LoVo (cell line): Measurements from ENCODE around the gene LRCH1.
A peak's percentile ranks its signal among the peaks of the same experiment; 100 is the strongest.

Experiments
- DNase-seq: peaks from one replicate; pipeline ENCODE4 v3.0.0-alpha.2; 2016; ENCODE audit warnings: low spot score

LRCH1 gene

GRCh38 chr13:46593398-46593797 lies 40.4 kb downstream of the LRCH1 start:
- DNase-seq = no peak

- DNase-seq = no peak
These were observed 41.6 kb downstream of the LRCH1 start for GRCh38 chr13:46594374-46595078.

- no peak for DNase-seq
These were observed 42.3 kb downstream of the LRCH1 start for GRCh38 chr13:46595136-46595884.

- no peak for DNase-seq
These were observed 42.9 kb downstream of the LRCH1 start for GRCh38 chr13:46595885-46596275.

GRCh38 chr13:46596466-46596865 lies 43.5 kb downstream of the LRCH1 start:
- no peak for DNase-seq

- no peak for DNase-seq
These were observed 45.3 kb downstream of the LRCH1 start for GRCh38 chr13:46598140-46598819.

GRCh38 chr13:46598820-46599180 lies 45.8 kb downstream of the LRCH1 start:
- DNase-seq = no peak

- no peak for DNase-seq
These were observed 48.0 kb downstream of the LRCH1 start for GRCh38 chr13:46600943-46601311.

- no peak for DNase-seq
These were observed 49.6 kb downstream of the LRCH1 start for GRCh38 chr13:46602531-46602930.

- peak; percentile 60 for DNase-seq
These were observed 50.2 kb downstream of the LRCH1 start for GRCh38 chr13:46603165-46603603.

GRCh38 chr13:46604226-46604990 lies 51.4 kb downstream of the LRCH1 start:
- peak; percentile 29 for DNase-seq

- DNase-seq = peak; percentile 31
These were observed 52.3 kb downstream of the LRCH1 start for GRCh38 chr13:46605076-46605824.

GRCh38 chr13:46605825-46606554 lies 53.0 kb downstream of the LRCH1 start:
- DNase-seq = no peak

GRCh38 chr13:46606970-46607369 lies 54.0 kb downstream of the LRCH1 start:
- peak; percentile 29 for DNase-seq

GRCh38 chr13:46607768-46608564 lies 55.0 kb downstream of the LRCH1 start:
- peak; percentile 85 for DNase-seq

GRCh38 chr13:46609052-46609451 lies 56.1 kb downstream of the LRCH1 start:
- no peak for DNase-seq

- no peak for DNase-seq
These were observed 56.8 kb downstream of the LRCH1 start for GRCh38 chr13:46609726-46610125.

GRCh38 chr13:46612267-46612666 lies 59.3 kb downstream of the LRCH1 start:
- no peak for DNase-seq

- no peak for DNase-seq
These were observed 60.6 kb downstream of the LRCH1 start for GRCh38 chr13:46613409-46614049.

- no peak for DNase-seq
These were observed 61.6 kb downstream of the LRCH1 start for GRCh38 chr13:46614582-46614981.
